Stimulated activated CD8-positive, alpha-beta memory T cell treated with anti-CD3 and anti-CD28 coated beads, Interleukin-12 subunit alpha, Interleukin-12 subunit beta, amount 100 ng/mL, for 4 hours (primary cell): ENCODE data around the gene TMOD1.
"Not testable (repeated sequence)": the region's sequence is repeated elsewhere in the genome, so short reads cannot be mapped to it uniquely, and the experiment has no call there.

ENCODE experiments used
- DNase-seq: peaks from one replicate; pipeline ENCODE4 v3.0.0-alpha.2; 2020; ENCODE audit warnings: low read depth

TMOD1 gene

GRCh38 chr9:97598461-97599288 lies 97.2 kb downstream of the TMOD1 start:
- DNase-seq, result peak; percentile 27

DNA sequence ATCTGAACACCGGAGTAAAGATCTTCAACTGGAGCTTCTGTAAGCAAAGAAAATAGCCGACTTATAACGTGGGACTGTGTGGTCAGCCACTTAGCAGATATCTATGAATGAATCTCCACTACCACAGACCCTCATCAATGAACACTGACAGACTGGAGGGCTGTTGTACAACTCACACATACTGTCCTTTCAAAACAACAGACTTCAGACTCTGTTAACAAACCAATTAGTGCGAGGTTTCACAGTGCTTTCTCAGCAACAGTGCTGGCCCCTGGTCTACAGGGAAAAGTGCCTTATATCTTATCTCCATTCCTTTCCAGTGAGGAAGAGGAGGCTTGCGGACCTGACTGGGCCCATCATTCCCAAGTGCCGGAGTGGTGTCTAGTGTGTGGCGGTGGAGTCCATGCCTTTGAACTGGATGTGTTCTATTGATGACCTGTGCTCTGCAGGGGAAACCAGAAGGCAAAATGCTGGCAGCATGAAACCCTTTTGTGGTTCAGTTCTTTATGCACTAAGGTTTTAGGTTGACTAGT lies 97.9 kb downstream of the TMOD1 start:
- no peak for DNase-seq

DNA sequence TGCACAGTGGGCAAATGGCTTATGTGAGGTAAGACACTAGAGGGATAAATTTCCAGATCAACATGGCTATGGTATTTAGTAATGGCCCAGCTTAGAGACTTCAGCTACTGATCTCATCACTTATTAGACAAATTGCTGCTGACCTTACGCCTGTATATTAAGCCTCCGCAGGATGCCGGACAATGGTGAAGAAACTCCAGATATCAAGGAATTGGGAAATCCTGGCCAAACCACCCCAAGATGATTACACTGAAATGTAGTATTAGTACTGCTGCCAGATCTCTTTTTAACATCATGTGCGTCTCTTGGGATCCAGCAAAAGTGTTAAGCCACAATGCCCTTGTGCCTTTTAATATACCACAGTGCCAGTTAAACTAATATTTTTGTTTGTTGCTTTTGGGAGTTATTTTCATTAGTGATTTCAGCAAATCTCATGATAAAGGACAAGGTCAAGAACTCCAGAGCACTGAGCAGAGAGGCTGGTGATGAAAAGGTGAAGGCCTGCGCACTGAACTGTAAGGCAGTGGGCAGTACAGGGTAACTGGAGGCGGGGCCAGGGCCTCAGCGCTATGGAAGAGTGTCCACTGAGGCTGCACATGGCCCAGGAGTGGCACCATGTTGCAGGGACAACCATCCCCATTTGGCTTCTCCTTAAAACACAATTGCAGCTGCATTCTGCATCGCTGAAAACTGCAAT lies 99.2 kb downstream of the TMOD1 start:
- no peak for DNase-seq

DNA sequence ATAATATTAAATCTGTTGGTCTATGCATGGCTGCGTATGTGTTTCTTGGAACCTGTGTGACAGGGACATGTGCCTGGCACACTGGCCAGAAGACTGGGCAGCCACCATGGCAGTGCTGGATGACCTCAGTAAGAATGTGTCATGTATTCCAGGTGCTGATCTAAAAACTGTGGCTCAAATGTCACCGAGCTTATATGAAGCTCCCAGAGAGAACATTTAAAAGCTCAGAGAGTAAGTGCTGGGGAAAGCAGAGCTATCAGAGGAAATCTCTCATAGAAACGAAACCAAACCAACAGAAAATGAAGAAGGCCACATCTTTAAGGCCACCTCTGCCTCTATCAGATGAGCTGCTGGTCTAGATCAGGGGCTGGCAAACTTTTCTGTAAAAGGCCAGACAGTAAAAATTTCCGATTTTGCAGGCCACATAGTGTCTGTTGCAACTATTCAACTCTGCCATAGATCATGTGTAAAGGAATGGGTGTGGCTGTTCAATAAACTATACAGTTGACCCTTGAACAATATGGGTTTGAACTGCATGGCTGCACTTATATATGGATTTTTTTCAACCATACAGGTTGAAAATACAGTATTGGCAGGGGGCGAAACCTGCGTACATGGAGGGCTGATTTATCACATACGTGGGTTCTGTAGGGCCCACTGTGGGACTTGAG lies 99.9 kb downstream of the TMOD1 start:
- DNase-seq, result no peak

- no peak for DNase-seq
Measured at GRCh38 chr9:97602430-97602829, 101.0 kb downstream of the TMOD1 start.

DNA sequence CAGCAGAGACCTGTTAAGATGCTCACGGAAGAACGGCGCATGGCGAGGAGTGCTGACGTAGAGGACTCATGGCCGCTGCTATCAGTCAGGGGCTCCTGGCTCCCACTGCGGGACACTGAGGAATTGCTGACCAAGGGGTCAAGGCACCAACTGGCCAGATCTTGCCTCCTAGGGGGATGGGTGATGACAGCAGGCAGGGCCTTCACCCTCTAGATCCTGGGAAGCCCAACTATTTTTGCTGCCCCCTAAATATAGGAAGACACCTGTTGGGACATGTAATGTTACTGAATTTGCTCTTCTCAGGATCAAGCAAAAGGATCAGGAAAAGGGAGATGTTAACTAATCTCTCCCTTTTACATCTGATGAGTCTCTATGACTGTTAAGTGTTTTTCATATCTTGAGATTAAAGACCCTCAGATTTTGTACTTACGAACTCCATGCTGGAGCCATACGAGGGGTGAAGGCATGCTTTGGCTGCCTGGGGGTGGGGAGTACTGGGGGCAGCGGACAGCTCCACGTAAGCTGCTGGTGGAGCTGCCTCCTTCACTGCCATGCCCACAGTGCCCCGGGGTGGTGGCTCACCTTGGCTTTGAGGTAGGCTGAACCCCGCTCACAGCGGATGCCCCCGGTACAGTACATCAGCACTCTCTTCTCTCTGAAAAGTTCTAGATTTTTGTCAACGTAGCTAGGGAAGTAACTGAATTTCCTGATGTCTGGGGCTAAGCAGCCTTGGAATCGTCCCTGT lies 103.6 kb downstream of the TMOD1 start:
- no peak for DNase-seq

- DNase-seq, result no peak
Measured at GRCh38 chr9:97615439-97616072, 114.1 kb downstream of the TMOD1 start.

DNA sequence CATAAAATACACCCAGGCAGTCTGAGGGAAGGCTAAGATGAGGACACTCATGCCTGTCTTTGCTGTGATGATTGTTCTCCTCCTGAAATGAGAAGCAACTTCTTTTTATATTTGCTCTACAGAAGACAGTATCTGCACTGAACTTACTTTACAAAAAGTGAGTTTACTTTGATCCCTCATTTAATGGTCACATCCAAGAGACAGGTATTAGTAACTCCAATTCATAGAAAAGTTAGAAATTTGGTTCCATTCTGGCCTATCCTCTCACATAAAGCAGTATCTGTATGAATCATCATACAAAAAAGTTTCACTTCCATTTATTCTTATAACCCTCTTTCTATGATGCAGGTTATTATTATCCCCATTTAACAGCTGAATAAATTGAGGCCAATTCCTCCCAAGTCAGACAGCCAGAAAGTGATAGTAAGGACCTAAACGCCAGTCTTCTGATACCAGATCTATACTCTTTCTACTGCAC lies 116.5 kb downstream of the TMOD1 start:
- no peak for DNase-seq

- not testable (repeated sequence) for DNase-seq
Measured at GRCh38 chr9:97620063-97620462, 118.6 kb downstream of the TMOD1 start.

GRCh38 chr9:97622483-97622882 lies 121.0 kb downstream of the TMOD1 start:
- not testable (repeated sequence) for DNase-seq

DNA sequence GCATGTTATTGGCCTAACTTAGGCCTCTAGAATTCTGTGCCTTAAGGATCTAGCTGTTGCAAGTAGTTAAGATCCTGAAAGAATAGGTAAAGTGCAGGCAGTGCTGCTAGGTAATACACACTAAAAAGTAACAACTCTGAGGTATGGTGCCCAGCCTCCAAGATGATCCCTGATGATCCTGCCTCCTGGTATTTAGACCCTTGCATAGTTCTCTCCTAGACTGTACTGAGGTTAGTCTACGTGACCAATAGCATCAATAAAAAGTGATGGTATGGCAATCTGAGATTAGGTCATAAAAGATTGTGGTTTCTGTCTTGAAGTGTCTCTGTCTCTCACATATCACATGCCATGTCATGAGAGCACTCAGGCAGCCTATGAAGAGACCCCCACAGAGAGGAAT lies 122.5 kb downstream of the TMOD1 start:
- DNase-seq, result no peak

- no peak for DNase-seq
Measured at GRCh38 chr9:97625620-97626019, 124.2 kb downstream of the TMOD1 start.

- DNase-seq, result no peak
Measured at GRCh38 chr9:97627624-97628023, 126.2 kb downstream of the TMOD1 start.

- no peak for DNase-seq
Measured at GRCh38 chr9:97628668-97629067, 127.2 kb downstream of the TMOD1 start.

DNA sequence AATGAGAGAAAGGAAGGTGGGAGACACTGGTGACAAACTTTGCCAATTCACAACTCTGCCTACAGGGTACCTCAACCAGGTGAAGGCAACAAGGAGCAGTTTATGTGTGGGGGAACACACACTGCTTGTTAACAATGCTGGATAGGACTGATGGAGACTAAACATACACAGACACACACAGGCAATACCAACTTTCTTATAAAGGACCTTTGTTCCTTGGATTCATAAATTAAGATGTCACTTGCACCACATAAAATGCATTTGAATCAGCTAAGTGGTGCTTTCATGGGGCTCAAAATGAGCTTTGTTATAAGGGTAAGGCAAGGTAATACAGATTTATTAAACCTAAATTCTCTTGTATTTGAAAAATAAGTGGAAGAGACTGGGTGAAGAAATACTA lies 127.7 kb downstream of the TMOD1 start:
- DNase-seq, result no peak

DNA sequence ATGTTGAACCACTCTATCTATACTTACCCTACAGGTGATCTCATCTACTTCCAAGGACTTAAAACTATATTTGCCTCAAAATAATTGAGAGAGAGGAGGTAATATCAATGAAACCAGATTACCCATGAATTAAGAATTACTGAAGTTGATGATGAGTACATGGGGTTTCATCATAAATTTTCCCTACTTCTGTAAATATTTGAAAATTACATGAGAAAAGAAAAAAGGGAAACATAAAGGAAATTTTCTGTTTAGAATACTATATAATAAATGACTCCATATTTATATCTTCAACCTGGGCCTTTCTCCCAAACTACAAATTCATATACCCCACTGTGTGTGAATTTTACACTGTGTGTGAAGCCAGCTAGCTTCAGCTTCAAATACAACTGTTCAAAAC lies 129.1 kb downstream of the TMOD1 start:
- DNase-seq, result no peak

- DNase-seq, result no peak
Measured at GRCh38 chr9:97632248-97632984, 130.9 kb downstream of the TMOD1 start.

DNA sequence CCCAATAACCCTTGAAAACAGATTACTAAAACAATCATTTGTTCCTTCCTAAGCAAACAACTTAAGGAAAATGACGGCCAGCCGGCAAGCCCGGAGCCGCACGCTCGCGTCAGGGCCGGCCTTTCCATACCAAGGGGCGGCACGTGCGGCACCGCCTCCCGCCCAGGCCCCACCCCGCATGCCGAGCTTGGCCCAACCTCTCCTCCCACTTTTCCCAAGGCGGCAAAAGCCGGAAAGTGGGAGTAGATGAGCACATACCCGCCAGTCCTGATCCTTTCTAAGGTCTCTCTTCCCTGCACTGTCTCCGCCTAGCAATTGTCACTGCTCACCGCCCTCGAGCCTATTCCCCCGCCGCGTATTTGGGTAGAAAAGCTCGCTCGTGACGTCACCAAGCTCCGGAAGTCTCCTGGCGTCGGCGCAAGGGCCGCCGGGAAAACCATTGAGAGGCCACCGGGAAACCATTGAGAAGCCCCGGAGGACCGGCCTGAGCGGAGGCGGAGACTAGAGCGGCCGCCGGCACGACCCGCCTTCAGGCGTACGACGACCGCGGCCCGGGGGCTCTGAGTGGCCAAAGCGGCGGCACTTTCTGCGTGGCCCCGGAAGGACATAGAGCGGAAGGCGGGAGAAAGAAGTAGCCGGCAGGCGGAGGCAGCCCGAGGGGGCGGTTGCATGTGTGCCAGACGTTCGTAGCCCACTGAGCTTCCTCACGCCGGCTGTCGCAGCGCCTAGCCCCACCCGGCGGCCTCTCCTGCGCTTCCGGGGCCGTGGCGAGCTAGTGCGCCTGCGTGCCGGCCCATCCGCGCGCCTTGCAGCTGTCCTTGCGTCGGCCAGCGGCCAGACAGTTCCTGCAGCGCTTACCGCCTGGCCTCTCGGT lies 131.8 kb downstream of the TMOD1 start, which contains the start of the genes NCBP1 and TSTD2:
Gene NCBP1 (plus strand): TSS at position 837 of the 874 bp plus-strand sequence. CDS start 61 bp downstream, outside the sequence.
Gene TSTD2 (minus strand): TSS at position 384 of the 874 bp plus-strand sequence. CDS start 5,806 bp downstream, outside the sequence.
- peak; percentile 93 for DNase-seq

GRCh38 chr9:97633859-97634490 lies 132.5 kb downstream of the TMOD1 start:
- no peak for DNase-seq
